Measurements from ENCODE around the gene MYL11.

The MYL11 gene

DNA sequence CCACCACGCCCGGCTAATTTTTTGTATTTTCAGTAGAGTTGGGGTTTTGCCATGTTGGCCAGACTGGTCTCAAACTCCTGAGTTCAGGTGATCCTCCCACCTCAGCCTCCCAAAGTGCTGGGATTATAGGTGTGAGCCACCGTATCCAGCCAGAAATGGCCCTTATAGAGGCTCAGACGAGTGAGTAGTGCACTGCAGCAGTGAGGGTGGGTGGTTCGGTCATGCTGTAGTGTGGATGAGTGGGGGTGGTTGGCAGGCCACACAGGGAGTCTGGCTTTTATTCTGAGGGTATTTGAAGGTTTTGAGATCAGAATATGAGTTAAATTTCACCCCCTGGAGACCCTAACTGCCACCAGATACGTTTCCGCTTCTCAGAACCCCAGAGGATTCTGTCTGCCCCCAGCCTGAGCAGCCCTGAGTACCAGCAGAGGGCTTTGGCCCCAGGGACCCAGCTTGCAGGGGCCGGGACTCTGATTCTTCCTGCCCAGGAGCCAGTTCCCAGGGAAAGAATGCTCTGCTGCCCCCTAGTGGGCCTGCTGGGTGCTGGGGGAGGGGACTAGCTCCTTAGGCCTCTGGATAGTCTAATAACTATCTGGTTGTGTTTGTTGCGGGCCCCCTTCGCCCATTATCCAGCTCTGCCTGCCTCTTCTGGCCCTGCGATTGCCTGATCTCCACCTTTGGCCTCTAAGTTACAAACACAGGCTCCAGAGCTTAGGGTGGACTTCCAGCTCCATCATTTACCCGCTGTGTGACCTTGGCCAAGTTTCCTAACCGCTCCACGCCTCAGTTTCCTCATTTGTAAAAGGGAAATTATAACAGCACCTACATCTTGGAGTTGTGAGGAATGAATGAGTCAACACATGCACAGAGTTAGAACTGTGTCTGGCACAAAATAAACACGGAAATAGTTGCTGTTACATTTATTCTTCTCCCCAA is 34.8 kb downstream of the MYL11 start:
- TF ChIP-seq, protein P1, sequence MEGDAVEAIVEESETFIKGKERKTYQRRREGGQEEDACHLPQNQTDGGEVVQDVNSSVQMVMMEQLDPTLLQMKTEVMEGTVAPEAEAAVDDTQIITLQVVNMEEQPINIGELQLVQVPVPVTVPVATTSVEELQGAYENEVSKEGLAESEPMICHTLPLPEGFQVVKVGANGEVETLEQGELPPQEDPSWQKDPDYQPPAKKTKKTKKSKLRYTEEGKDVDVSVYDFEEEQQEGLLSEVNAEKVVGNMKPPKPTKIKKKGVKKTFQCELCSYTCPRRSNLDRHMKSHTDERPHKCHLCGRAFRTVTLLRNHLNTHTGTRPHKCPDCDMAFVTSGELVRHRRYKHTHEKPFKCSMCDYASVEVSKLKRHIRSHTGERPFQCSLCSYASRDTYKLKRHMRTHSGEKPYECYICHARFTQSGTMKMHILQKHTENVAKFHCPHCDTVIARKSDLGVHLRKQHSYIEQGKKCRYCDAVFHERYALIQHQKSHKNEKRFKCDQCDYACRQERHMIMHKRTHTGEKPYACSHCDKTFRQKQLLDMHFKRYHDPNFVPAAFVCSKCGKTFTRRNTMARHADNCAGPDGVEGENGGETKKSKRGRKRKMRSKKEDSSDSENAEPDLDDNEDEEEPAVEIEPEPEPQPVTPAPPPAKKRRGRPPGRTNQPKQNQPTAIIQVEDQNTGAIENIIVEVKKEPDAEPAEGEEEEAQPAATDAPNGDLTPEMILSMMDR (conservative IDR thresholded peaks at IDR 0.05; ENCODE audit: low read depth) = peak; percentile 92
- POLR2A ChIA-PET (ENCODE audit: low non-redundant PET) = interaction anchor here (0.5 to 0.6 kb wide), 2 partner anchors 13 to 118 kb away, joined by 3 to 4 read pairs; no protein-coding TSS in a partner anchor
- H3K27ac ChIP-seq = peak overlapping the region; percentile 73
- CTCF ChIA-PET = interaction anchor here (0.6 to 1.6 kb wide), 17 partner anchors 9 to 184 kb away, joined by 3 to 14 read pairs (median 4); partner anchors contain the start of genes CD2BP2, DCTPP1, ZNF48 and ZNF688
- DNase-seq (ENCODE audit: low spot score) = peak; percentile 83

DNA sequence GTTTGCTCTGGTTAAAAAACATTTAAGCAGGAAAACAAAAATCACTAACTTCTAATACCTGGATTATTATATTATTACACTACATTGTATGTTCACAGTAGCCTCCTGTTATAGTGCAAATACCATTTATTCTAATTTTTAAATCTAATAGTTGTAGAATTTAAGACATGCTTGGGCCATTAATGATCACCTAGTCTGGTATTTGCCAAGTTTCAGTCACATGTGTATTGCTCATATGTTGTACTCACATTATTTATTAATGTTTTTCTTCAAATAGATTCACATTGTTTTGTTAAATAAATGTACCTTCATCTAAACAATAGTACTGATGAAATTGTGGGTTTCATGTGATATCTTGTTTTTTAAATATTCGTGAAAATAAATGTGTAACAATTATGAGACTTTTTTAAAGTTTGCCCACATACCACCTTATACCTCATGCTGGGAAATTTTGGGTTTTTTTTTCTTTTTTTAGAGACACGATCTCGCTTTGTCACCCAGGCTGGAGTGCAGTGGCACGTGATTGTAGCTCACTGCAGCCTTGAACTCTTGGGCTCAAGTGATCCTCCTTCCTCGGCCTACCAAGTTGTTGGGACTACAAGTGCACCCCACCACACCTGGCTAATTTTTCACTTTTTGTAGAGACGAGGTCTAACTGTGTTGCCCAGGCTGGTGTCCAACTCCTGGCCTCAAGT is 38.7 kb downstream of the MYL11 start:
- POLR2A ChIA-PET (ENCODE audit: low non-redundant PET) = no interaction called here
- CTCF ChIA-PET = no interaction called here
- TF ChIP-seq, protein P1 (conservative IDR thresholded peaks at IDR 0.05; ENCODE audit: low read depth) = no peak
- DNase-seq (ENCODE audit: low spot score) = no peak
- peak overlapping the region; percentile 41 for H3K27ac ChIP-seq

DNA sequence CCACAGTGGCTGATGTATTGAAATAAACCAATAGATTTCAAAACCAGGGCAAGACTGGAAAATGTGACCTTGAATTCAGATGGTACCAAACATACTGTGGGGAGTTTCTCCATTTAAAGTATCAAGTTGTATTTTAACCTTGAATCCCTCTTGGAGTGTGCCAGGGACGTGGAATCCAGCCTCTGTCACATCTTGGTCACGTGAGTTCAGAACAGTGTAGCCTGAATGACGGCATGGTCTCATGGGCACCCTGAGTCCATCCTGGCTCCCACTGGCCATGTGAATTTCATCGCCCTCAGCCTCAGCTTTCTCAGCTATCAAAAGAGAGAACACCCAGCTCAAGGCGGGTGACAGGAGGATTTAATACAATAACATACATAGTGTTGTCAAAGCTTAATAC is 39.6 kb downstream of the MYL11 start:
- POLR2A ChIA-PET (ENCODE audit: low non-redundant PET) = no interaction called here
- DNase-seq (ENCODE audit: low spot score) = no peak
- CTCF ChIA-PET = no interaction called here
- peak overlapping the region; percentile 41 for H3K27ac ChIP-seq
- TF ChIP-seq, protein P1 (conservative IDR thresholded peaks at IDR 0.05; ENCODE audit: low read depth) = no peak

- no peak overlapping the region for H3K27ac ChIP-seq
- DNase-seq (ENCODE audit: low spot score) = no peak
- POLR2A ChIA-PET (ENCODE audit: low non-redundant PET) = no interaction called here
- CTCF ChIA-PET = no interaction called here
- TF ChIP-seq, protein P1 (conservative IDR thresholded peaks at IDR 0.05; ENCODE audit: low read depth) = no peak
Observed at GRCh38 chr16:30416047-30416603, 41.5 kb downstream of the MYL11 start.

GRCh38 chr16:30416624-30417528 is 42.3 kb downstream of the MYL11 start:
- H3K27ac ChIP-seq = peak overlapping the region; percentile 86
- DNase-seq (ENCODE audit: low spot score) = no peak
- ChIA-PET POLR2A (ENCODE audit: low non-redundant PET) (interaction anchor here (1.0 kb wide), 1 partner anchor 269 kb away, joined by 6 read pairs; no protein-coding TSS in a partner anchor), CTCF (interaction anchor here (2.2 kb wide), 1 partner anchor 7 kb away, joined by 14 read pairs; no protein-coding TSS in a partner anchor)
- TF ChIP-seq, protein P1 (conservative IDR thresholded peaks at IDR 0.05; ENCODE audit: low read depth) = no peak

Data from RWPE1 (cell line).